Stomach (tissue), 9 donors: ENCODE data around the gene PPOX. TPM values are rescaled to one million over a fixed set of nuclear protein-coding genes. Genes with fewer than 3 reads are reported as not detected.
A peak's percentile ranks its signal among the peaks of the same experiment; 100 is the strongest.

ENCODE experiments used
- DNase-seq, 2 donors: peaks; one replicate each; pipeline versions ENCODE4 v3.0.0 to v3.0.0-alpha.2; 2013 to 2019
- H3K27ac ChIP-seq, 5 donors: fragments of 200-600 bp in 4 of 5; sonication (generic) in 4 of 5; one replicate each; pipeline ENCODE4 v1.5.1; 2013 to 2019; ENCODE audit warnings: mild to moderate bottlenecking in 1 of 5, moderate library complexity in 1 of 5
- H3K27me3 ChIP-seq, 3 donors: fragments of 200-600 bp; sonication (generic); one replicate each; pipeline ENCODE4 v1.5.1; 2017 to 2019; ENCODE audit warnings: mixed run types in 1 of 3
- H3K36me3 ChIP-seq, 4 donors: fragments of 200-600 bp; sonication (generic); 1 replicate in 3 of 4; 2 replicates in 1 of 4; pipeline ENCODE4 v1.5.1; 2016 to 2019
- H3K4me1 ChIP-seq, 4 donors: fragments of 200-600 bp; sonication (generic); one replicate each; pipeline ENCODE4 v1.5.1; 2016 to 2019
- H3K4me3 ChIP-seq, 4 donors: fragments of 200-600 bp; sonication (generic) in 3 of 4; one replicate each; pipeline ENCODE4 v1.5.1; 2016 to 2019; ENCODE audit warnings: mild to moderate bottlenecking in 1 of 4
- H3K9me3 ChIP-seq, 4 donors: fragments of 200-600 bp; sonication (generic); one replicate each; pipeline ENCODE4 v1.5.1; 2016 to 2019
- CTCF ChIP-seq, 7 experiments: fragments of 450-650 bp in 4 of 7; fragments of 200-600 bp in 3 of 7; sonication (generic) in 3 of 7; IDR thresholded peaks; one replicate each; pipeline ENCODE4 v1.5.1; 2016 to 2019; ENCODE audit warnings: antibody characterized with exemption in 7 of 7, control low read depth in 2 of 7, mild to moderate bottlenecking in 1 of 7
- EP300 ChIP-seq: sonication (generic); formaldehyde crosslinking; IDR thresholded peaks from one replicate; pipeline ENCODE4 v1.6.1; 2017; ENCODE audit warnings: antibody characterized with exemption
- POLR2A ChIP-seq, 4 donors: fragments of 450-650 bp; IDR thresholded peaks; one replicate each; pipeline ENCODE4 v1.6.1; 2016; ENCODE audit warnings: antibody characterized with exemption in 4 of 4, control low read depth in 2 of 4, mild to moderate bottlenecking in 1 of 4, moderate library complexity in 1 of 4
- POLR2AphosphoS5 ChIP-seq, 3 donors: sonication (generic); formaldehyde crosslinking; IDR thresholded peaks; one replicate each; pipeline ENCODE4 v1.6.1; 2016; ENCODE audit warnings: antibody characterized with exemption in 3 of 3
- WGBS, 5 donors: extraction: QIAGEN DNeasy Blood & Tissue Kit in 3 of 5; methylation state at CpG; one replicate each; pipeline versions ENCODE4 v1.1.5 to v1.1.7; 2013 to 2018; 5-methylcytosine and 5-hydroxymethylcytosine counted together
- intact Hi-C: fragments of 100-400 bp; cut with DNase I; formaldehyde crosslinking; loops from one replicate; pipeline ENCODE4 v1.15.1; 2023; ENCODE audit warnings: low total_unique reads
- polyA plus RNA-seq, 3 donors: library from polyadenylated mRNA; stranded (reverse); fragments of 200-250 nt; gene quantifications; one replicate each; pipeline ENCODE4 v1.2.3, GENCODE V29; 2013
- total RNA-seq, 5 donors: library from RNA; depleted of rRNA; stranded (reverse); fragments of >200 nt; gene quantifications; one replicate each; pipeline versions ENCODE4 v1.1.0 to v1.2.3, GENCODE V29; 2014 to 2016
- donor health status: healthy with polysubstance abuse.
- donor health status: Bipolar disorder and iron deficiency.
- donor health status: healthy.

The PPOX gene
- total and polyA plus RNA-seq, 8 donors: 9.5 to 52.7 (median 31.8) TPM

GRCh38 chr1:161132410-161133219 lies 33.6 kb upstream of the PPOX start, which contains the start of gene DEDD:
TSS of gene DEDD (minus strand) at chr1:161132667. CDS start at chr1:161124462, 8,205 bp downstream.
- H3K36me3 ChIP-seq: peaks cover 14 to 28% (median 23%) of the 10 kb centered on the region in 4 donors
- peak; percentile 93 to 98 for DNase-seq
- H3K27ac ChIP-seq: peak within 1 kb of the TSS; percentile 90 to 97 (median 96)
- intact Hi-C loops: no loop called here
- no peaks in the 10 kb centered on the region for H3K27me3 ChIP-seq
- WGBS, 5 donors: 0 to 1% (median 0%) methylated on average over 54 to 68 of the region's 68 CpGs
- H3K9me3 ChIP-seq: no peaks in the 10 kb centered on the region
- TF ChIP-seq EP300 (peak; percentile 69), POLR2AphosphoS5 (IDR thresholded peaks at IDR 0.05) (peak; percentile 39 to 80 (median 59)), POLR2A (IDR thresholded peaks at IDR 0.05) (no peak), CTCF (IDR thresholded peaks at IDR 0.05) (no peak)
- peaks cover 28 to 64% (median 53%) of the 10 kb centered on the region in 4 donors for H3K4me1 ChIP-seq
- peak within 1 kb of the TSS; percentile 66 to 79 (median 74) for H3K4me3 ChIP-seq

GRCh38 chr1:161133220-161133740 lies 32.9 kb upstream of the PPOX start:
- TF ChIP-seq EP300: no peak
- TF ChIP-seq POLR2A (IDR thresholded peaks at IDR 0.05): no peak
- intact Hi-C loops: no loop called here

GRCh38 chr1:161137881-161138280 lies 28.3 kb upstream of the PPOX start:
- no peaks in the 10 kb centered on the region for H3K27me3 ChIP-seq
- no peaks in the 10 kb centered on the region for H3K9me3 ChIP-seq

More at GRCh38 chr1:161133220-161133740, 32.9 kb upstream of the PPOX start:
- 4% methylated on average over 11 of the region's 11 CpGs for WGBS, 5 donors
- H3K36me3 ChIP-seq: peaks cover 12 to 22% (median 17%) of the 10 kb centered on the region in 4 donors
- peak overlapping the region; percentile 66 to 79 (median 74) for H3K4me3 ChIP-seq
- peak overlapping the region; percentile 90 to 97 (median 96) for H3K27ac ChIP-seq
- peaks cover 28 to 64% (median 47%) of the 10 kb centered on the region in 4 donors for H3K4me1 ChIP-seq
- no peaks in the 10 kb centered on the region for H3K9me3 ChIP-seq
- H3K27me3 ChIP-seq: no peaks in the 10 kb centered on the region
- DNase-seq: peak in 1 of 2 donors; percentile 26

DNA sequence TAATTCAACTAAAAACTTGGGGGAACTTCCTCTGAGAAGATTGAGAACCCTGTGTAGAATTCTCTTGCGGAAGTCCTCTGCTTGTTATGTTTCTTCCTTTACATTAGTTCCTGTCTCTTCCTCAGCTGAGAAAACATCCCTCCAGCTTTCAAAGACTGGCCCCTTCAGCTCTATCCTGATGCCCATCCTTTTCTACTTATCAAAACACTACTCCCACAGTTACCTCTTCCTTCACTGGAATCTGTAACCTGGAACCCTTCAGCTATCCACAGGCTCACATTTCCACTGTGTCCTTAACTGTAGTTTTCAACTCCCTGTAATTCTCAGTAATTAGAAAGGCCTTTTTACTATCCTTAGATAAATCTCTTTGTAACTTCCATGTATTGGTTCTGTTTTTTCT lies 27.8 kb upstream of the PPOX start:
- Histone ChIP-seq H3K36me3 (peaks cover 0 to 5% (median 0%) of the 10 kb centered on the region in 4 donors), H3K27ac (peak overlapping the region in 1 of 5 donors; percentile 15), H3K9me3 (no peaks in the 10 kb centered on the region), H3K4me3 (no peak overlapping the region), H3K4me1 (peaks cover 10 to 26% (median 17%) of the 10 kb centered on the region in 4 donors), H3K27me3 (no peaks in the 10 kb centered on the region)
- no peak for DNase-seq
- WGBS, 5 donors: 73 to 89% (median 86%) methylated on average over 1 of the region's 1 CpG
- TF ChIP-seq POLR2A (IDR thresholded peaks at IDR 0.05) (no peak), POLR2AphosphoS5 (IDR thresholded peaks at IDR 0.05) (no peak), EP300 (no peak), CTCF (IDR thresholded peaks at IDR 0.05) (no peak)
- intact Hi-C loops: no loop called here

More at GRCh38 chr1:161137881-161138280, 28.3 kb upstream of the PPOX start:
- Histone ChIP-seq H3K4me1 (peaks cover 10 to 29% (median 20%) of the 10 kb centered on the region in 4 donors), H3K27ac (peak overlapping the region in 2 of 5 donors; percentile 15 to 16), H3K36me3 (peaks cover 0 to 5% (median 0%) of the 10 kb centered on the region in 4 donors), H3K4me3 (no peak overlapping the region)
- 72 to 80% (median 75%) methylated on average over 3 of the region's 3 CpGs for WGBS, 5 donors
- TF ChIP-seq CTCF (IDR thresholded peaks at IDR 0.05): no peak
- TF ChIP-seq EP300: no peak
- intact Hi-C loops: no loop called here
- no peak for DNase-seq
